Smooth muscle cell of the brain vasculature (primary cell): ENCODE measurements around the gene RNF149.

ENCODE experiments used
- DNase-seq: peaks from one replicate; pipeline ENCODE4 v3.0.0-alpha.2; 2012; ENCODE audit warnings: low read depth, low spot score

Gene RNF149

GRCh38 chr2:101297383-101297782 is 11.1 kb downstream of the RNF149 start:
- DNase-seq: no peak

GRCh38 chr2:101296371-101296770 is 12.1 kb downstream of the RNF149 start:
- DNase-seq: no peak

- DNase-seq: no peak
Observed at GRCh38 chr2:101295895-101296294, 12.6 kb downstream of the RNF149 start.

GRCh38 chr2:101294861-101295260 is 13.6 kb downstream of the RNF149 start:
- no peak for DNase-seq

GRCh38 chr2:101293544-101293943 is 15.0 kb downstream of the RNF149 start:
- no peak for DNase-seq

- no peak for DNase-seq
Observed at GRCh38 chr2:101291973-101292372, 16.5 kb downstream of the RNF149 start.

GRCh38 chr2:101290711-101291110 is 17.8 kb downstream of the RNF149 start:
- no peak for DNase-seq

- no peak for DNase-seq
Observed at GRCh38 chr2:101287303-101287702, 21.2 kb downstream of the RNF149 start.

GRCh38 chr2:101286684-101287083 is 21.8 kb downstream of the RNF149 start:
- no peak for DNase-seq

- no peak for DNase-seq
Observed at GRCh38 chr2:101282980-101283379, 25.5 kb downstream of the RNF149 start.

- no peak for DNase-seq
Observed at GRCh38 chr2:101281482-101281881, 27.0 kb downstream of the RNF149 start.

GRCh38 chr2:101278925-101279324 is 29.6 kb downstream of the RNF149 start:
- DNase-seq: no peak

GRCh38 chr2:101277111-101277510 is 31.4 kb downstream of the RNF149 start:
- no peak for DNase-seq

GRCh38 chr2:101274142-101274541 is 34.4 kb downstream of the RNF149 start:
- no peak for DNase-seq

GRCh38 chr2:101273056-101273455 is 35.4 kb downstream of the RNF149 start:
- no peak for DNase-seq

GRCh38 chr2:101272045-101272784 is 36.3 kb downstream of the RNF149 start:
- no peak for DNase-seq

GRCh38 chr2:101270700-101271259 is 37.7 kb downstream of the RNF149 start:
- no peak for DNase-seq

GRCh38 chr2:101267671-101268656 is 40.5 kb downstream of the RNF149 start:
- no peak for DNase-seq

GRCh38 chr2:101265893-101266499 is 42.5 kb downstream of the RNF149 start:
- no peak for DNase-seq

GRCh38 chr2:101264360-101264939 is 44.1 kb downstream of the RNF149 start:
- DNase-seq: no peak

- no peak for DNase-seq
Observed at GRCh38 chr2:101263377-101263800, 45.1 kb downstream of the RNF149 start.
